GM12878 (cell line): ENCODE data around the gene SNRPA. TPM values are rescaled to one million over a fixed set of nuclear protein-coding genes. Genes with fewer than 3 reads are reported as not detected.

Source experiments
- BRCA1 ChIP-seq: IDR thresholded peaks from 2 replicates; pipeline ENCODE4 v1.6.1; 2011; ENCODE audit warnings: low read depth, low read length, improper control_type of control experiment
- CBX3 ChIP-seq: fragments of 200-600 bp; sonication (generic); IDR thresholded peaks from 2 replicates; pipeline ENCODE4 v1.6.1; 2016; ENCODE audit warnings: low read depth, borderline replicate concordance
- CHD2 ChIP-seq: IDR thresholded peaks from 2 replicates; pipeline ENCODE4 v1.6.1; 2011; ENCODE audit warnings: low read depth, low read length, improper control_type of control experiment, borderline replicate concordance
- DPF2 ChIP-seq: fragments of 450-650 bp; IDR thresholded peaks from 2 replicates; pipeline ENCODE4 v1.6.1; 2017; ENCODE audit warnings: mild to moderate bottlenecking
- EED ChIP-seq: sonication (generic); IDR thresholded peaks from 2 replicates; pipeline ENCODE4 v1.6.1; 2016; ENCODE audit warnings: antibody characterized with exemption, low read depth
- GABPA ChIP-seq: IDR thresholded peaks from 2 replicates; pipeline ENCODE4 v1.6.1; 2014; ENCODE audit warnings: antibody characterized with exemption, low read depth, mild to moderate bottlenecking, inconsistent platforms
- GATAD2B ChIP-seq: fragments of 450-650 bp; conservative IDR thresholded peaks from 2 replicates; pipeline ENCODE4 v1.6.1; 2017; ENCODE audit warnings: low read depth, mild to moderate bottlenecking, moderate library complexity
- IKZF2 ChIP-seq, 2 experiments: fragments of 450-650 bp; IDR thresholded peaks; 2 replicates each; pipeline ENCODE4 v1.6.1; 2017; ENCODE audit warnings: mild to moderate bottlenecking in 2 of 2, moderate library complexity in 2 of 2
- MTA3 ChIP-seq: IDR thresholded peaks from 2 replicates; pipeline ENCODE4 v1.6.1; 2012; ENCODE audit warnings: low read length, inconsistent platforms, borderline replicate concordance
- PAX8 ChIP-seq: fragments of 450-650 bp; IDR thresholded peaks from 2 replicates; pipeline ENCODE4 v1.6.1; 2017; ENCODE audit warnings: mild to moderate bottlenecking, moderate library complexity
- POLR2AphosphoS5 ChIP-seq: IDR thresholded peaks from 2 replicates; pipeline ENCODE4 v1.6.1; 2011; ENCODE audit warnings: mild to moderate bottlenecking, low read length, inconsistent platforms
- STAT3 ChIP-seq: IDR thresholded peaks from 2 replicates; pipeline ENCODE4 v1.6.1; 2011; ENCODE audit warnings: low read depth, low read length, improper control_type of control experiment
- TCF12 ChIP-seq: IDR thresholded peaks from 2 replicates; pipeline ENCODE4 v1.6.1; 2011; ENCODE audit warnings: low read depth, mild to moderate bottlenecking, low read length
- TCF3 ChIP-seq: IDR thresholded peaks from 2 replicates; pipeline ENCODE4 v1.6.1; 2012; ENCODE audit warnings: low read depth, mild to moderate bottlenecking, low read length, borderline replicate concordance; ENCODE audit not compliant: insufficient read depth
- TCF7 ChIP-seq: IDR thresholded peaks from 2 replicates; pipeline ENCODE4 v1.6.1; 2014; ENCODE audit warnings: antibody characterized with exemption, borderline replicate concordance
- YBX1 ChIP-seq: fragments of 450-650 bp; IDR thresholded peaks from 2 replicates; pipeline ENCODE4 v1.6.1; 2016; ENCODE audit warnings: antibody characterized with exemption
- ZBED1 ChIP-seq: IDR thresholded peaks from 2 replicates; pipeline ENCODE4 v1.6.1; 2016; ENCODE audit warnings: borderline replicate concordance
- ZNF207 ChIP-seq: fragments of 450-650 bp; IDR thresholded peaks from 2 replicates; pipeline ENCODE4 v1.6.1; 2014; ENCODE audit warnings: antibody characterized with exemption, mild to moderate bottlenecking, borderline replicate concordance
- ZNF384 ChIP-seq: IDR thresholded peaks from 2 replicates; pipeline ENCODE4 v1.6.1; 2012; ENCODE audit warnings: low read depth, mild to moderate bottlenecking, low read length, improper control_type of control experiment, borderline replicate concordance
- ZNF687 ChIP-seq: fragments of 450-650 bp; IDR thresholded peaks from 2 replicates; pipeline ENCODE4 v1.6.1; 2017; ENCODE audit warnings: mild to moderate bottlenecking, moderate library complexity
- polyA plus RNA-seq, 11 experiments: library from polyadenylated mRNA; depleted of rRNA in 4 of 11; unstranded in 6 of 11; stranded (reverse) in 5 of 11; fragments of >200 nt; fragmentation: Nextera tagmentation in 4 of 11; fragmentation: Illumina TruSeq in 1 of 11; extraction: Ambion mirVana in 4 of 11; extraction: Trizol in 1 of 11; gene quantifications; 1 replicate in 1 of 11; 2 replicates in 10 of 11; pipeline versions ENCODE4 v1.2.1 to v1.2.3, GENCODE V29; 2011 to 2016; ENCODE audit warnings: inconsistent platforms in 2 of 11, missing spikeins in 2 of 11, low read depth in 1 of 11
- total RNA-seq, 4 experiments: library from RNA; depleted of rRNA in 3 of 4; stranded (reverse); fragments of >200 nt in 3 of 4; fragmentation: Illumina TruSeq in 1 of 4; extraction: Trizol in 1 of 4; gene quantifications; 2 replicates each; pipeline versions ENCODE4 v1.2.1 to v1.2.3, GENCODE V29; 2013 to 2021
- TF ChIP-seq, protein P1 (sequence below): fragments of 450-650 bp; IDR thresholded peaks from 2 replicates; pipeline ENCODE4 v1.6.1; 2017; ENCODE audit warnings: mild to moderate bottlenecking, low read depth, inconsistent platforms; ENCODE audit not compliant: poor library complexity, severe bottlenecking
- TF ChIP-seq, protein P2 (sequence below): fragments of 450-650 bp; formaldehyde crosslinking; IDR thresholded peaks from 2 replicates; pipeline ENCODE4 v1.5.0; 2022; ENCODE audit warnings: mild to moderate bottlenecking, missing genetic modification characterization

Gene SNRPA
- total and polyA plus RNA-seq, 10 of the 15 experiments (the other 5 are each of a cell fraction or from before 2014, with no cell fraction given): 14.8 to 299 (median 202) TPM

DNA sequence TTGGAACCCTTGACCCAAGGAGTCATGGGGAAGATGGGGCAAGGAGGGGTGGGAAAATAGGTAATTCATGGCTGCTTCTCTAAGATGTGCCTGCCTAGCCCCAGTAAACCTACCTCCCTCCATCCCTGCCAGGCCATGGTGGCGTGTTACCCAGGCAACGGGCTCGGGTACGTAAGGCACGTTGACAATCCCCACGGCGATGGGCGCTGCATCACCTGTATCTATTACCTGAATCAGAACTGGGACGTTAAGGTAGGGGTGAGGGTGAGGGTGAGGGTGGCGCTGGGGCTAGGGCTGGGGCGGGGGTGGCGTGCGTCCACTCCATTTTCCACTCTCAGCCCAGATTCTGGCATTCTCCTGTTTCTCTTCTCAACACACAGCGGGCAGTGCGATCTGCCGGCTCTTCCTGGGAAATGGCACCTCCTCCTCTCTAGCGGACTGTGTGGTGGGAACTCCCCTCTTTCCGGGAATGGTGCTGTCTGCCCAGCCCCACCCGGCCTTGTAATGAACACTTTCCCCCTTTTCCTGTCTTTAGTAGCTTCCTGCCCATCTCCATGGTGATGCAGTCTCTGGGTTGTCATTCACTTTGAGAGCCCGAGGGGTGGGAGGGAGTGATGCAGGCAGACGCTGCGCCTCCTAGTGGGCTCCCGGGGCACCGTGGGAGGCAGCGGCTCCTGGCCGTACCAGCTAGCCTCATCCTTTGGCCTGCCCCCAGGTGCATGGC is 55.6 kb downstream of the SNRPA start (continued):
- TF ChIP-seq ZNF207 (no peak), TCF7 (no peak), PAX8 (no peak), ZNF687 (no peak), STAT3 (no peak), GABPA (no peak), TCF3 (0 out of 2 replicates have a peak, but pooled peaks have one; percentile 17), ZNF384 (no peak), GATAD2B (peak; percentile 54; the same call in 1 of the 2 replicates), IKZF2 (IDR thresholded peaks at IDR 0.05) (peak; percentile 10 to 31; a peak in 1 of 4 replicates), CHD2 (no peak), YBX1 (no peak), ZBED1 (no peak), EED (no peak), DPF2 (0 out of 2 replicates have a peak, but pooled peaks have one; percentile 41), MTA3 (no peak), BRCA1 (no peak), TCF12 (no peak), CBX3 (no peak), POLR2AphosphoS5 (0 out of 2 replicates have a peak, but pooled peaks have one; percentile 13)
- TF ChIP-seq, protein P1, sequence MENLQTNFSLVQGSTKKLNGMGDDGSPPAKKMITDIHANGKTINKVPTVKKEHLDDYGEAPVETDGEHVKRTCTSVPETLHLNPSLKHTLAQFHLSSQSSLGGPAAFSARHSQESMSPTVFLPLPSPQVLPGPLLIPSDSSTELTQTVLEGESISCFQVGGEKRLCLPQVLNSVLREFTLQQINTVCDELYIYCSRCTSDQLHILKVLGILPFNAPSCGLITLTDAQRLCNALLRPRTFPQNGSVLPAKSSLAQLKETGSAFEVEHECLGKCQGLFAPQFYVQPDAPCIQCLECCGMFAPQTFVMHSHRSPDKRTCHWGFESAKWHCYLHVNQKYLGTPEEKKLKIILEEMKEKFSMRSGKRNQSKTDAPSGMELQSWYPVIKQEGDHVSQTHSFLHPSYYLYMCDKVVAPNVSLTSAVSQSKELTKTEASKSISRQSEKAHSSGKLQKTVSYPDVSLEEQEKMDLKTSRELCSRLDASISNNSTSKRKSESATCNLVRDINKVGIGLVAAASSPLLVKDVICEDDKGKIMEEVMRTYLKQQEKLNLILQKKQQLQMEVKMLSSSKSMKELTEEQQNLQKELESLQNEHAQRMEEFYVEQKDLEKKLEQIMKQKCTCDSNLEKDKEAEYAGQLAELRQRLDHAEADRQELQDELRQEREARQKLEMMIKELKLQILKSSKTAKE: no peak
- TF ChIP-seq, protein P2, sequence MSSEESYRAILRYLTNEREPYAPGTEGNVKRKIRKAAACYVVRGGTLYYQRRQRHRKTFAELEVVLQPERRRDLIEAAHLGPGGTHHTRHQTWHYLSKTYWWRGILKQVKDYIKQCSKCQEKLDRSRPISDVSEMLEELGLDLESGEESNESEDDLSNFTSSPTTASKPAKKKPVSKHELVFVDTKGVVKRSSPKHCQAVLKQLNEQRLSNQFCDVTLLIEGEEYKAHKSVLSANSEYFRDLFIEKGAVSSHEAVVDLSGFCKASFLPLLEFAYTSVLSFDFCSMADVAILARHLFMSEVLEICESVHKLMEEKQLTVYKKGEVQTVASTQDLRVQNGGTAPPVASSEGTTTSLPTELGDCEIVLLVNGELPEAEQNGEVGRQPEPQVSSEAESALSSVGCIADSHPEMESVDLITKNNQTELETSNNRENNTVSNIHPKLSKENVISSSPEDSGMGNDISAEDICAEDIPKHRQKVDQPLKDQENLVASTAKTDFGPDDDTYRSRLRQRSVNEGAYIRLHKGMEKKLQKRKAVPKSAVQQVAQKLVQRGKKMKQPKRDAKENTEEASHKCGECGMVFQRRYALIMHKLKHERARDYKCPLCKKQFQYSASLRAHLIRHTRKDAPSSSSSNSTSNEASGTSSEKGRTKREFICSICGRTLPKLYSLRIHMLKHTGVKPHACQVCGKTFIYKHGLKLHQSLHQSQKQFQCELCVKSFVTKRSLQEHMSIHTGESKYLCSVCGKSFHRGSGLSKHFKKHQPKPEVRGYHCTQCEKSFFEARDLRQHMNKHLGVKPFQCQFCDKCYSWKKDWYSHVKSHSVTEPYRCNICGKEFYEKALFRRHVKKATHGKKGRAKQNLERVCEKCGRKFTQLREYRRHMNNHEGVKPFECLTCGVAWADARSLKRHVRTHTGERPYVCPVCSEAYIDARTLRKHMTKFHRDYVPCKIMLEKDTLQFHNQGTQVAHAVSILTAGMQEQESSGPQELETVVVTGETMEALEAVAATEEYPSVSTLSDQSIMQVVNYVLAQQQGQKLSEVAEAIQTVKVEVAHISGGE (CRISPR knock-in tag): no peak
